Measurements from ENCODE around the gene SCAF8.

DNA sequence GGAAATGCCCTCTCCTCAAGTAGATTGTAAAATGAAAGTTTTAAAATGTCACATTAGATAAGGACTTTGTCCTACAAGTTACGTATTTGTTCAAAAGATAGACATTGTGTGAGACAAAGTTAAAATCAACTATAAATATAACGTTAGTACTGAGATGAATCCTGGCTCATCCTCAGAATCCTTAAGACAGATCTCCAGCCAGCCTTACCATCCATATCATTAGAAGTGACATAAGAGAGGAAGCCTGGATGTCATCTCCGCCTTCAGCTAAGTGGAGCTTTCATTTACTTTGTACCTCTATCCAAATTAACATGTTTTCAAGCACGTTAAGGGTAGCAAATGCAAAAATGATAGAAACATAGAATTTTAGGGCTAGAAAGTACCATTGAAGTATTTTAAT lies 59.1 kb downstream of the SCAF8 start:
- TF ChIP-seq, protein P1, sequence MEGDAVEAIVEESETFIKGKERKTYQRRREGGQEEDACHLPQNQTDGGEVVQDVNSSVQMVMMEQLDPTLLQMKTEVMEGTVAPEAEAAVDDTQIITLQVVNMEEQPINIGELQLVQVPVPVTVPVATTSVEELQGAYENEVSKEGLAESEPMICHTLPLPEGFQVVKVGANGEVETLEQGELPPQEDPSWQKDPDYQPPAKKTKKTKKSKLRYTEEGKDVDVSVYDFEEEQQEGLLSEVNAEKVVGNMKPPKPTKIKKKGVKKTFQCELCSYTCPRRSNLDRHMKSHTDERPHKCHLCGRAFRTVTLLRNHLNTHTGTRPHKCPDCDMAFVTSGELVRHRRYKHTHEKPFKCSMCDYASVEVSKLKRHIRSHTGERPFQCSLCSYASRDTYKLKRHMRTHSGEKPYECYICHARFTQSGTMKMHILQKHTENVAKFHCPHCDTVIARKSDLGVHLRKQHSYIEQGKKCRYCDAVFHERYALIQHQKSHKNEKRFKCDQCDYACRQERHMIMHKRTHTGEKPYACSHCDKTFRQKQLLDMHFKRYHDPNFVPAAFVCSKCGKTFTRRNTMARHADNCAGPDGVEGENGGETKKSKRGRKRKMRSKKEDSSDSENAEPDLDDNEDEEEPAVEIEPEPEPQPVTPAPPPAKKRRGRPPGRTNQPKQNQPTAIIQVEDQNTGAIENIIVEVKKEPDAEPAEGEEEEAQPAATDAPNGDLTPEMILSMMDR (IDR thresholded peaks at IDR 0.05), result no peak
- TF ChIP-seq RCOR1 (IDR thresholded peaks at IDR 0.05; ENCODE audit: low read length) (no peak), CHD2 (IDR thresholded peaks at IDR 0.05; ENCODE audit: low read length, partially characterized antibody) (no peak), SMC3 (IDR thresholded peaks at IDR 0.05; ENCODE audit: low read depth, low read length) (no peak), FOSL2 (IDR thresholded peaks at IDR 0.05; ENCODE audit: borderline replicate concordance, low read depth) (no peak), GABPA (IDR thresholded peaks at IDR 0.05; ENCODE audit: low read depth) (no peak), YY1 (IDR thresholded peaks at IDR 0.05; ENCODE audit: low read depth) (no peak), POLR2AphosphoS5 (IDR thresholded peaks at IDR 0.05; ENCODE audit: low read depth, low read length) (no peak), MXI1 (IDR thresholded peaks at IDR 0.05; ENCODE audit: low read depth, low read length) (no peak), JUND (IDR thresholded peaks at IDR 0.05) (no peak), NRF1 (IDR thresholded peaks at IDR 0.05; ENCODE audit: low read depth, low read length) (no peak)
- TF ChIP-seq, protein P2, sequence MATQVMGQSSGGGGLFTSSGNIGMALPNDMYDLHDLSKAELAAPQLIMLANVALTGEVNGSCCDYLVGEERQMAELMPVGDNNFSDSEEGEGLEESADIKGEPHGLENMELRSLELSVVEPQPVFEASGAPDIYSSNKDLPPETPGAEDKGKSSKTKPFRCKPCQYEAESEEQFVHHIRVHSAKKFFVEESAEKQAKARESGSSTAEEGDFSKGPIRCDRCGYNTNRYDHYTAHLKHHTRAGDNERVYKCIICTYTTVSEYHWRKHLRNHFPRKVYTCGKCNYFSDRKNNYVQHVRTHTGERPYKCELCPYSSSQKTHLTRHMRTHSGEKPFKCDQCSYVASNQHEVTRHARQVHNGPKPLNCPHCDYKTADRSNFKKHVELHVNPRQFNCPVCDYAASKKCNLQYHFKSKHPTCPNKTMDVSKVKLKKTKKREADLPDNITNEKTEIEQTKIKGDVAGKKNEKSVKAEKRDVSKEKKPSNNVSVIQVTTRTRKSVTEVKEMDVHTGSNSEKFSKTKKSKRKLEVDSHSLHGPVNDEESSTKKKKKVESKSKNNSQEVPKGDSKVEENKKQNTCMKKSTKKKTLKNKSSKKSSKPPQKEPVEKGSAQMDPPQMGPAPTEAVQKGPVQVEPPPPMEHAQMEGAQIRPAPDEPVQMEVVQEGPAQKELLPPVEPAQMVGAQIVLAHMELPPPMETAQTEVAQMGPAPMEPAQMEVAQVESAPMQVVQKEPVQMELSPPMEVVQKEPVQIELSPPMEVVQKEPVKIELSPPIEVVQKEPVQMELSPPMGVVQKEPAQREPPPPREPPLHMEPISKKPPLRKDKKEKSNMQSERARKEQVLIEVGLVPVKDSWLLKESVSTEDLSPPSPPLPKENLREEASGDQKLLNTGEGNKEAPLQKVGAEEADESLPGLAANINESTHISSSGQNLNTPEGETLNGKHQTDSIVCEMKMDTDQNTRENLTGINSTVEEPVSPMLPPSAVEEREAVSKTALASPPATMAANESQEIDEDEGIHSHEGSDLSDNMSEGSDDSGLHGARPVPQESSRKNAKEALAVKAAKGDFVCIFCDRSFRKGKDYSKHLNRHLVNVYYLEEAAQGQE (IDR thresholded peaks at IDR 0.05; ENCODE audit: low read depth, low read length), result no peak

Measured in SK-N-SH (cell line).